ENCODE data around the gene POC1A. TPM values are rescaled to one million over a fixed set of nuclear protein-coding genes. Genes with fewer than 3 reads are reported as not detected.

POC1A gene
- total and polyA plus RNA-seq, 2 of the 8 experiments (the other 6 are each of a cell fraction or from before 2014, with no cell fraction given), result 35.7 to 39.2 TPM

DNA sequence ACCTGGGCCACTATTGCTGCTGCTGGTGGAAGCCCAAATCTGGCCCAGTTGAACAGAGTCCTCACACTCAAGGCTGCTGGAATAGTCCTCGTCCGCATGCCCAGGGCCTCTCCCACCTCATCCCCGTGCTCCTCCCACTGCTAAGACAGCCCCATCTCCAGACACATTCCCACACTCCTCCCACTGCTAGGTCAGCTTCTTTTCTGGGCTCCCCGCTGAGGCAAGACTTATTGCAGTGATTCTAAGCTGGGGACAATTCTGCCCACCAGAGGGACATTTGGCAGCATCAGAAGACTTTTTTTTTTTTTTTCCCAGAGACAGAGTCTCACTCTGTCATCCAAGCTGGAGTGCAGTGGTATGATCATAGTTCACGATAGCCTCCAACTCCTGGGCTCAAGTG is 35.1 kb downstream of the POC1A start (continued):
- TF ChIP-seq SP2 (IDR thresholded peaks at IDR 0.05; ENCODE audit: low read length) (no peak), CEBPB (IDR thresholded peaks at IDR 0.05; ENCODE audit: low read depth, low read length) (no peak), CREB1 (IDR thresholded peaks at IDR 0.05) (no peak), SIN3A (conservative IDR thresholded peaks at IDR 0.05 in 1 of 2, IDR thresholded peaks at IDR 0.05 in 1 of 2; ENCODE audit: low read depth in 1 of 2, low read length in 2 of 2) (no peak), CHD2 (IDR thresholded peaks at IDR 0.05; ENCODE audit: low read length) (no peak), KDM1A (IDR thresholded peaks at IDR 0.05; ENCODE audit: borderline replicate concordance, low read length) (no peak)

Measured in H1 (cell line).